NCI-H69 (cell line): ENCODE data around the gene RRP8.

ENCODE experiments used
- DNase-seq: peaks from one replicate; lab custom pipeline; 2025; lab: John Stamatoyannopoulos, UW

The RRP8 gene

DNA sequence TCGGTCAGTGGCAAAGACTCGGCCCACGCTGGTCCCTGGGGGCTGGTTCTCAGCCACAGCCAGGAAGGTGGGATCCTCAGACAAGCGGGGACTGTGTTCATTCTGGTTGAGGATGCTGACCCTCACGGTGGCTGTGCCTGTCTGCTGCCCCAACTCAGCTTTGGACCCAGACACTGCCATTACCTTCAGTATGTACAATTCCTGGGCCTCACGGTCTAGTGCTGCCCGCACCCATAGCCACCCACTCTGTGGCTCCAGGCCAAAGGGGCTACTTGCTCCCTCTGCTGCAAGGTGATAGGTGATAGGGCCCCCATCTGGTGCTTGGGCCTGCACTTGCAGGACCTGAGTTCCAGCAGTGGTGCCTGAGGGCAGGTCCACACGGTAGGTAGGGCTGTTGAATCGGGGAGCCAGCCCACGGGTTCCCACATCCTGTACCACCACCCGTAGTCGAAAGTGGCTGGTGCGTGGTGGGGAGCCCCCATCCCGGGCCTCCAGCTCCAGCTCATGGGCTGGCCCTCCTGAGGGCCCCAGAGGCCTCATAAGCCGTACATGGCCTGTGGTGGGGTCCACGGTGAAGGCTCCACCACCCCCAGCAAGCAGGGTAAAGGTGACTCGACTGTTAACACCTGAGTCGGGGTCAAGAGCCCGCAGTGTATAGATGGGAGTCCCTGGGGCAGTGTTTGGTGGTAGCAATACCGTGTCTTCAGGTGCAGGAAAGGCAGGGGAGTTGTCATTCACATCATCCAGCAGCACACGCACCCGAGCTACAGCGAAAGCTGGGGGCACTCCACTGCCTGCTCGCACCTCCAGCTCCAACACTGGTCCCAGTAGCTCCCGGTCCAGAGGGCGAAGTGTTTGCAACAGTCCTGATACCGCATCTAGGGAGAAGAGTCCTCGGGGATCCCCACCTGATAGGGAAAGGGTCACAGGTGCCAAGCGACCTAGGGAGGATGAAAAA is 29.0 kb upstream of the RRP8 start:
- no peak for DNase-seq

DNA sequence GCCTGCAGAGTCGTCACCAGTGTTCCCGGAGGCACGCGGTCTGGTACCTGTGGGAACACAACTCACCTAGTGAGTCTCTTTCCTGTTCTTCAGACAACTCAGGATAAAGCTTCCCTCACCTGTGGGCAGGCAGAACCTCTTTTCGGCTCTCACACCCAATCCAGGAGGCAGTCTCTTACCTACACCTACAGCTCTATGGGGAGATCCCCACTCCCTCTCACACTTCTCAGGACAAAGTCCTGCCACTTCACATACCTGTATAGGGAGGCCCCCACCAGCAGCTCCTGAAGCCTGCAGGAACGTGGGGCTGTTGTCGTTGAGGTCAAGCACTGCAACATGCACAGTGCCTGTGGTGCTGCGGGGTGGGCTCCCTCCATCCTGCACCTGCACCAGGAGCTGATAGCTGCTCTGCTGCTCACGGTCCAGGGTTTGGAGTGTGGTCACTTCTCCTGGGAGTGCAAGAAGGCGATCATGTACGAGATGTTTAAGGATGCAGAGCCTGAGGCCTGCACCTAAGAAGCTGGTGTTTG is 28.0 kb upstream of the RRP8 start:
- DNase-seq: no peak

DNA sequence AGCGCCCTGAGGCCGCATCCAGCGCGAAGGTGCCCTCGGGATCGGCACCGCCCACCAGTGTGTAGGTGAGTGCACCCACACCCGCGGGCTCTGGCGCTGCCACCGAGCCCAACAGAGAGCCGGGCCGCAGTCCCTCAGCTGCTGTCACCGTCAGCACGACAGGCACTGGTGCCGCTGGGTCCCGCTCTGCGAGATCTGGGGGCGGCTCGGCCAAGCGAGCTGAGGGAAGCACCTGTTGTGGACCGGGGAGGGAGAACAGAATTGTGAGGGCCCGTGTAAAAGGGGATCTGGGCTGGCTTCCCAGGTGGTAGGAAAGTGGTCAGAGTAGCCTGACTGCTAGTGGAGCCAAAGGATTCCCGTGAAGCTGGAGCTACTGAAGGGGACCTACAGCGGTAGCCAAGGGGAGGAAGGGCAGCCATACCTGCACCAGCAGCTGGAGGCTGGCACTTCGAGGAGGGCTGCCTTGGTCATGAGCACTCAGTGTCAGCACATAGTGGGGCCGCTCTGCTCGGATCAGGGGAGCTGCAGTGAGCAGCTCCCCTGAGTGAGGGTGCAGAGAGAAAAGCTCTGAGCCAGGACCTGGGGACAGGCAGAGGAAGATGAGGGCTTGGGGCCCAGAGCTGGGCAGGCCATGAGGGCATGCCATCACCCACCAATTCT is 27.3 kb upstream of the RRP8 start:
- DNase-seq: no peak

DNA sequence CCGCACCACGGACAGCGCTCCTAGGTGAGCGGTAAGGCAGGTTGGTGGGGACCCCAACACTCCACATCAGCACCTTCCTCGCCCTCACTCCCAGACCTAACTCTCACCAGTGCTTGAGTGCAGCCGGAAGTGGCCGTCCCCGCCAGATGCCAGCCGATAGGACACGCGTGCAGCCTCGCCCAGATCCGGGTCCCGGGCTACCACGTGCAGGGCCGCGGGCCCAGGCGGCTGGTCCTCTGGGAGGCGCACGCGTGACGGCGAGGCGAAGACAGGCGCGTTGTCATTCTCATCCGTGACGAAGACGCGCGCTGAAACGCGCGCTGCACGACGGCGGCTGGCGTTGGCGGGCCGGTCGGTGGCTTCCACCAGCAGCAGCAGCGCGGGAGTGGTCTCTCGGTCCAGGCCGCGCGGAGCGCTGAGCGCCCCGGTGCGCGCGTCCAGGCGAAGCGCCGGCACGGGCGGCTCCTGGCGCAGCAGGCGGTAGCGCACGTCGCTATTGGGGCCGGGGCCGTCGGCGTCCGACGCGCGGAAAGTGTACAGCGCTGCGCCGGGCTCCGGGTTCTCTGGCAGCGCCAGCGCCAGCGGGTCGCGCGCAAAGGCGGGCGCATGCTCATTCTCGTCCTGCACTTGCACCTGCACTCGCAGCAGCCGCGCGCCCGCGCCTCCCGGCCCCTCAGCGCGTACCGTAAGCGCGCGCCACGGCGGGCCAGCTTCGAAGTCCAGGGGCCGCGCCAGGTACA is 26.6 kb upstream of the RRP8 start:
- no peak for DNase-seq

DNA sequence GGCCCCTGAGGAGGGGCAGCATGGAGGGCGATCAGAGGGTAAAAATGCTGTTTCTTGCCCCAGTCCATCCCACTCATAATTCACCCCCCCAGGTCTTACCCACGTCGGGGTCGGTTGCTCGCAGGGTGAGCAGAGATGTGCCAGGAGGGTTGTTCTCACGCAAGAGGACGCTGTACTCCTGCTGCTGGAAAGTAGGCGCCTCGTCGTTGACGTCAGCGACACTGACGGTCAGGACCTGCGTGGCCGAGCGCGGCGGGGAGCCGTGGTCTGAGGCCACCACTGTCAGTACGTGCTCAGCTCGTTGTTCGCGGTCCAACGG is 26.1 kb upstream of the RRP8 start:
- no peak for DNase-seq

DNA sequence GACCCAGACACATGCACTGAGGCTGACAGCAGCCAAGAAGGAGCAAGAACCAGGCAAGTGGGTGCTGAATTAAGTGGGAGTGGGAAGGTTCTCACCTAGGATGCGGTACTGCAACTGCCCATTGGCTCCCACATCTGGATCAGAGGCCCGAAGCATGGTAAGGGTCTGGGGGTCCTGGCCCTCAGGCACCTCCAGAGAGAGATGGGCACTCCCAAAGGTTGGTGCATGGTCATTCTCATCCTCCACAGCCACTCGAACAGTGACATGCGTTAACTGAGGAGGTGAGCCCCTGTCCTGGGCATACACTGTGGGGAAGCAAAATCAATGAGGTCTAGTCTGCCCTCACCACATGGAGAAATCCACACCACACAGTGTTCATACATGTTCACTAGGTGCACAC is 25.1 kb upstream of the RRP8 start:
- no peak for DNase-seq

DNA sequence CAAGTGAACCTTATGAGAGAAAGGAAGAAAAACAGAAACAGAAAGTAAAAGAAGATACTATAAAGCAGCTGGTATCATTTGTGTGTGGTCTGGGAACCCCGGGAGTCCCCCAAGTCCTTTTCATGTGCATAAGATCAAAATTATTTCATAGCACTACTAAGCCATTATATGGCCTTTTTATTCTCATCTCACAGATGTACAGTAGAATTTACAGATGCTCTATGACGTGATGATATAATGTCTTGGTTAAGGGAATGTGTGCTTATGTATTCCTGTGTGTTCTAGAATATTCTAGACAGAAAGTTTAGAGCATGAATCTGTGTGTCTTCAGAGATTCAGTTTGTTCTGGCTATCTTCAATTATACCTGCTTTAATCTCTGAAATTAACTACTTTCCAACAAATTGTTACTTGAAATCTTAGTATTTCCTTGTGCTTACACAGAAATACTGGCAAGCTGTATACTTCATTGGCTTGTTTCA is 24.4 kb upstream of the RRP8 start:
- DNase-seq: no peak

DNA sequence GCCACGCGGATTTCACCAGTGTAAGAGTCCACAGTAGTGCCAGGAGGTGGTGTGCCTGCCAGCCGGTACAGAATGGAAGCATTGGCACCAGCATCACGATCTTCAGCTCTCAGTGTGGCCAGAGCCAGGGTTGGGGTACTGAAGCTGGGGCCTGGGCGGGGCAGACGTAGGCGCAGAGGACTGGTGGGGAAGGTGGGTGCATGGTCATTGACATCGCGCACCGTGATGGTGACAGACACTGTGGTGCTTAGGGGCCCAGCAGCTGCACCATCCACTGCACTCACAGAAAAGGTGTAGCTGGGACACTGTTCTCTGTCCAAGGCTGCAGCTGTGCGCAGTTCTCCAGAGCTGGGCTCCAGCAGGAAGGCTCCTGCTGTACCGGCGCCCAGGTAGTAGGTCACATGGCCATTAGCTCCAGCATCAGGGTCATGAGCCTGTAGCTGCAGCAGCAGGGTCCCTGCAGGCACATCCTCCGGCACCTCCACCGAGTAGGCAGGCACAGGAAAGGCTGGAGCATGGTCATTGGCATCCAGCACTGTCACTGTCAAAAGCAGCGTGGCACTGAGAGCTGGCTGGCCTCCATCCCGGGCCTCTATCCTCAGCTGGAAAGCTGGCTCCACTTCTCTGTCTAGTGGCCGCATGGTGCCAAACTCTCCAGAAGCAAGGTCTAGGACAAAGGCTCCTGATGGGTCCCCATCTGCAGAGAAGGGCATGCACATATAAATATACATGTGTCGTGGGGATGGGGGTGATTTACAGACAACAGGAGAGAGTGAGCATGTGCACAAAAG is 23.8 kb upstream of the RRP8 start:
- DNase-seq: no peak

DNA sequence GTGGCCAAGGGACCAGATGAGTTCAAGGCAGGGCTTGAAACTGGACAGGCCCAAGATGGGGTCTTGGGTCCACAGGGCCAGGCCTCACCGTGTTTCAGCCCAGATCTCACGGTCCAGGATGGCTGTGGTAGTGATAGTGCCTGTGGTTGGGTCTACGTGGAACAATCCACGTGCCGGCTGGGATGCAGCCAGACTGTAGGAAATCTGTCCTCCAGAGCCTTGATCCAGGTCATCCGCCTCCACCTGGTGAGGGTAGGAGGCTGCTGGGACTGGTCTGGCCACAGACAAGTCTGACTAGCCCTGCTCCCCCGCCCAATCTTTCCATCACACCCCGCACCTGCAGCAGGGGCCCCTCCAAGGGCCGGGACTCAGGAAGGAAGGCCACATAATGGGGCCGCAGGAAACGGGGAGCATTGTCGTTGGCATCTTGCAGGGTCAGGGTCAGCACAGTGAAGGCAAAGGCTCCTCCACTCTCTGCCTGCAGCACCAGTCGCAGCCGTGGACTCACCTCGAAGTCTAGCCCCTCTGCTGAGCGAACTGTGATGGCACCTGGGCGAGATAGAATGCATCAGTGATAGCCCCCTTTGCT is 22.5 kb upstream of the RRP8 start:
- DNase-seq: no peak

DNA sequence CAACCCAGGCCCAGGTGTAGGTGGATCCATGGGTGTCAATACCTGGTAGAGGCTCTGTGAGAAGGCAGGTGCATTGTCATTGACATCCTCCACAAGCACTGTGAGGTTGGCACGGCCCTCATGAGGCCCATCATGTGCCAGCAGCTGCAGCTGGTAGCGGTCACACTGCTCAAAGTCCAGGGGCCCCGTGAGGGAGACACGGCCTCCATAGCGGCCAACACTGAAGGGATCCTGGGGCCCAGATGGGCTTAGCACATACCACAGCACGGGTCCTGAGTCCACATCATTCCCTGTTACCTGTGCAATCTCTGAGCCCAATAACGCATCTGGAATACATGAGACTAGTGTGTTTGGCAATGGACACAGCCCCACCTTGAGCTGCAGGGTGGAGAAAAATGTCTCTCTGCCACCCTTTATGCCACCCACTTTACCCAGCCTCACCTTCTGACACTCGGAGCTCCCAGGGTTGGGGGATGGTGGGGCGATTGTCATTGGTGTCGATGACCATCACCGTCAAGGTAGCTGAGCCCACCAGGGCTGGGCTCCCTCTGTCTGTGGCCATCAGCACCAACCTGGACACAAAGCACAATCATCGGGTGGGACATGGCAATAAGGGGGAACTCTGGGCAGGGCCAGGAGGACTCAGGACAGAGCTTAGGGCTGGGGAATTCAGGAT is 21.9 kb upstream of the RRP8 start:
- DNase-seq: no peak

DNA sequence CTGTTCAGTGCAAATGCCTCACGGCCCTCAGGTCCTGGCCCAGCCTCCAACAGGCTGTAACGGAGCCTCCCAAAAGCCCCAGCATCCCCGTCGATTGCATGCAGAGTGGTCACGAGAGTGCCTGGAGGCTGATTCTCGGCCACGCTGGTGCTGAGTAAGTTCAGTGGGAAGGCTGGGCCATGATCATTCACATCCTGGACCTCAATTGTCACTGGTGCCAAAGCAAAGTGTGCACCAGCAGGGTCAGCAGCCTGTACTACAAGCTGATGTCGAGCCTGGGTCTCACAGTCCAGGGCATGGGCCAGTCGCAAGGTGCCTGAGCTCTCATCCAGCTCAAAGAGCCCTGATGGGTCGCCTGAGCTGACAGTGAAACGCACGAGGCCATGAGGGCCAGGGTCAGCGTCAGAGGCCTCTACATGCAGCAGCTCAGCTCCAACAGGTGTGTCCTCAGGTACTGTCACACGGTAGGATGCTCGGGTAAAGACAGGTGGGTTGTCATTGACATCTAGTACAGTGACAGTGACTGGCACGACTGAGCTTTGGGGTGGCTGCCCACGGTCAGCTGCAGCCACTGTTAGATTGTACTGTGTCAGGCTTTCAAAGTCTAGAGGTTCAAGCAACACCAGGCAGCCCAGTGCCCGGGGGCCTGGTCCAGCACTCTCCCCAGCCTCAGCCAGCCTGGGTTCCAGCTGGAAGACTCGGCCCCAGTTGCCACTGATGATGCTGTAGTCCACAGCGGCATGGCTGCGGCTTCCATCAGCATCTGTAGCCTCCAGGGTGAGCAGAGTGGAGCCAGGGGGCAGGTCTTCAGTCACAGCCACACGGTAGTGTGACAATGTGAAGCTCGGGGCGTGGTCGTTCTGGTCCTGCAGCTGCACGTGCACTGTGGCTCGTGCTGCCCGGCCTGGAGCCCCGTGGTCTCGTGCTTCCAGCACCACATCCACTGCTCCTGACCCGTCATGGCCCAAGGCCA is 20.3 kb upstream of the RRP8 start:
- no peak for DNase-seq

DNA sequence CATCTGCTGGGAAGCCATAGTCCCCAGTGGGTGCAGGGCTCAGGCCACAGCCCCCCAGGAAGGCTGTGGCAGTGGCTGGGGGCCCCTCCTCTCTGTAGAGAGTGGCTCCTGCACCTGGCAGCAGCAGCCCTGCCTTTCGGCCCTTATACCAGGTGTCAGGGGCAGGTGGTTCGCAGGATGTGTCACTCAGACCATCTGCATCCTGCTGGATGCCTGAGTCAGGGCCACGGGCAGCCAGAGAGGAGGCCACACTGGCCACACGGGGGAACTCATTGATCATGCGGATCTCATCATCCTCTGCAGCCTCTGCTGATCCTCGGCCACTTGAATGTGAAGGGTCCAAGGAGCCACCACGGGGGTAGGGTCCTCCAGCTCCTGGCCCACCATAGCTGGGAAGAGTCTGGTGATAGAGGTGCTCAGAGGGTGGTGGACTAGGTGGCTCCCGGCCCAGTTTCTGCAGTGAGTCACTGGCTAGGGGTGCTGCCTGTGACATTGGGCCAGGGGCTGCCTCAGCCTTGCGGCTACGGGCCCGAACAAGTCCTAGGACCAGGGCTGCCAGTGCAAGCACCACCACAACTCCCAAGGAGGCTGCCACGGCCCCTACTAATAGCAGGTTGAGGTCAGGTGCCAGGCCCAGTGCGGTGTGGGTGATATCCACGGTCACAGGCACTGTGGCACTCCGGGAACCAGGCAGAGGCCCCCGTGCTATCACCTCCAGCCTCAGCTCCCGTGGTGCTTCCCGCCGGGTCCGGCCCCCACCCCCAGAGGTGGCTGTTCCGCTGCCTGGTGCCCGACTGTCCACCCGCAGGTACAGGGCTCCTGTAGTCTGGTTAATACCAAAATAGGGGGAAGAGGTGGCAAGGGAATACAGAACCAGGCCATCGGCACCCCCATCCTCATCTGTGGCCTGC is 19.1 kb upstream of the RRP8 start:
- DNase-seq: peak; percentile 28

DNA sequence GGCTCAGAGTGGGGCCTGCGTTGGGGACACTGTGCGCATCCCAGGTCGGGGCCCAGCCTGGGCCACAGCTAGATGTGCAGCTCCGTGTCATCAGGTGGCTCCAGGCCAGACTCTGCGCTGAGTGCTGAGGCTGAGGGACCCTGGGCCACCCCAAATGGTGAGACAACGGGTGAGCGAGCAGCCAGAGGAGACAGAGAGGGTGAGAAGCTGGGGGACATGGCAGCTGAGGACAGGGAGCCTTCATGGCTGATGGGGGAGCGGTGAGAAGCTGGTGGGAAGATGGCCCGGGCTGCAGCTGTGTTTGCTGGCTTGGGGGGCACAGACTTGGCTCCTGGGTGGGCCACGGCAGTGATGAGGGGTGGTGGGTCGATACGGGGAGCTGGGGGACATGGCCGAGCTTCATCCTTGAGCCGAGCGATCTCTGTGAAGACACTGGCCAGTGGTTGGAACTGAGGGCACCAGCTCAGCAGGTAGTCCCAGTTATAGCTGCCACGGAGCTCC is 18.3 kb upstream of the RRP8 start:
- no peak for DNase-seq

DNA sequence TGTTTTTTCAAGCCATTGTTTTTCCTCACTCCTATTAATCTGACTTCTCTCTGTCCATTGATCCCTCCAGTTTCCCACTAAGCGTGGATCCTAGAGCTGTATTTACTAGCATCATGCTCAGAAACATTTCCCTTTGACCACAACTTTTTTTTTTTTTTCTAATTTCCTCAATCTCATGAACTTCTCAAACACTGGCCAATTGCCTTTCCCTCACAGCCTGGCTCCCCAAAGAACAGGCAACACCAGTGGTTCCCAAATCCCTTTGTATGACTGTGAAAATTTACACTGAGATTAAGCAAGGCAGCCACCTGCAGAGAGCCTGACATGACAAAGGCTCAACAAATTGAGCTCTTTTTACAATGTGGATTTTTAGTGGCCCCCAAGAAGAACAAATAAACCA is 17.2 kb upstream of the RRP8 start:
- DNase-seq: no peak

DNA sequence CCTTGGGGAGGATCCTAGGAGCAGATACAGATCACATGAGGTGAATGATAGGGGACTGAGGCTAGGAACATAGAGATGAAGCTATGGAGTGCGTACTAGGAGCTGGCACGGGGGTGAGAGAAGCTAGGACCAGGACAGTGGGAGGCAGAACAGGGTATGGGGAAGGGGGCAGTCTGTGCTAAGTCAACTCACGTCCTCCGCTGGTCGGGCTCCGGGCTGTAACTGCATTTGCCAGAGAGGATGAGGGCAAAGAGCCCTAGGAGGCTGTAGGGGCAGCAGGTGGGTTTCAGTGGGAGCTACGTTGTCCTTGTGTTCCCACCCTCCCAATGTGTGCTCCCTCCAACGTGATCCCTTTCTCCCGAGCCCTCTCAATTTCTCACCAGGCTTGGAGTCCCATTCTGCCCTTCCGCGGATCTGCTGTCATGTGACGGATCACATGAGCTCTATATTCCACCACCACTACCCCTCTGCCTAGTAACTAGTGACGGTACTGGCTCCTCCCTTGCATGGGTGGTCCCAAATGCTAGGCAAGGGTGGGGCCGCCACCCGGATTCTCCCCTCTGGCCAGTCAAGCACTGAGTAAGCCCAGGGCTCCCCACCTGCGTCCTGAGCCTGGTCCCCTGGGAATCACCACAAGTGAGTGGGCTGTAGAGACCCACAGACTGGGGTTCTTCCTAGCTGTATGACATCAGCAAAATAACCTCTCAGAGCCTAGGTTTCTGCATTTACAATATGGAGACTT is 15.8 kb upstream of the RRP8 start, which contains the start of gene TPP1:
Gene TPP1 (minus strand): TSS at position 419 of the 742 bp plus-strand sequence. CDS start 22 bp downstream, at position 397.
- DNase-seq: peak; percentile 97

DNA sequence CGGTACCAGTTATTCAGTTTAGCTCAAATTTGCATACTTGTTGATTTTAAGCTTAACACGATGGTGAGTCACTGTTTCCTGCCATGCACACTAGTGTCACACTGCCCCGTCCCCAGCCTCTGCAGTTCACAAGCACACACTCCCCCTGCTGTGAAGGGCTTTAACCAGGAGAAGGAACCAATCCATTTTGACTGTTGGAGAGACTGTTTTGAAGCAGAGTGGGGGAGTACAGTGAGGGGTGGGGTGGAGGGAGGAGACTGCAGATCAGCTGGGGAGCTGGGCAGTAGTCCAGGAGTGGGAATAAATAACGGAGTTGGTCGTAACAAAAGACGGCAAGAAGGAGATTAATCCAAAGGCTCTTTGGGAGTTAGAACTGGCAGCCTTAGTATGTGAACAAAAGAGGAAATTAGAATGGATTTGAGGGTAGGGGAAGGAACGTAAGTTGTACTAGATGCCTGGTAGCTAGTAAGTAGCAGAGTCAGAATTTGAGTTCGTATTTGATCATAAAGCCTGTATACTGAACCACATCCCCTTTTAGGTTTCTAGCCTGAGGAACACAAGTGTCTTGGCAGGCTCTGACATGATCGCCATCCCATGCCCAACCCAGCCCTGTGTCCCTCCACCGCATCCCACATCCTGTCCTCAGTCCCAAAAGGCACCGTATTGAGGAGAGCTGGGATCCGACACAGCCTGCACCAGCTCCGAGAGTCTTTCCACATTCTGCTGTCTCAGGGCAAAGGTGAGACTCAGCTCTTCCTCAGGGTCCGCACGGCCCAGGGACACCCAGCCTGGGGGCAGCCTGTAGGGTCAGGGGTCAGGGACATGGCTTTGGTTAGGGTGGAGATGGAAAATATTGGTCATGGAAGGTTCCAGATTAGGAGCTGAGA is 14.9 kb upstream of the RRP8 start:
- DNase-seq: peak; percentile 33
